A549 treated with Hydrocortisone at 1 μM for 4 hours (cell line): ENCODE measurements around the gene STEAP2. TPM values are rescaled to one million over a fixed set of nuclear protein-coding genes. Genes with fewer than 3 reads are reported as not detected.

ENCODE experiments used
- total RNA-seq: library from RNA; stranded (reverse); fragments of 200-300 nt; extraction: Qiagen RNA extraction; gene quantifications from 5 replicates; pipeline ENCODE4 v1.2.3, GENCODE V29; 2022

Gene STEAP2
- 3.0 to 4.9 TPM (median 4.4 TPM) in 5 replicates for total RNA-seq

DNA sequence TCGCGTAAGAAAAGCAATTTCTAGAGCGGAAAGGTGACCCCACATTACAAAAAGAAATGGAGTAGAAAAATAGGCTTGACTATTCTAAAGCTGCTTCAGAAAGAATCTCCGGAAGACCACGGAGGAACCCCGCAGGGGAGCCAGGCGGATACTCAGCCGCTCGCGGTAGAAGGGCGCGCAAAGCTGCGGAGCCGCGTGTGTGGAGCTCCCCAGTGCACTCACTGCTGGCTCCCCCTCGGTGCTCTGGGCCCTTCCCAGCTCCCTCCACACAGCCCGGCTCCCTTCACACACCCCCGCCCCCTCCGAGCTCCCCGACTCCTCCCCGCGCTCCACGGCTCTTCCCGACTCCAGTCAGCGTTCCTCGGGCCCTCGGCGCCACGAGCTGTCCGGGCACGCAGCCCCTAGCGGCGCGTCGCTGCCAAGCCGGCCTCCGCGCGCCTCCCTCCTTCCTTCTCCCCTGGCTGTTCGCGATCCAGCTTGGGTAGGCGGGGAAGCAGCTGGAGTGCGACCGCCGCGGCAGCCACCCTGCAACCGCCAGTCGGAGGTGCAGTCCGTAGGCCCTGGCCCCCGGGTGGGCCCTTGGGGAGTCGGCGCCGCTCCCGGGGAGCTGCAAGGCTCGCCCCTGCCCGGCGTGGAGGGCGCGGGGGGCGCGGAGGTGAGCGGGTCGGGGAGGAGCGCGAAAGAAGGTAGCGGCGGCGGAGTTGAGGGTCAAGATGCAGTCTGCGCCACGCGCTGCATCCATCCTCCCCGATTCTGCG lies at the start of gene STEAP2:
Gene STEAP2 (plus strand): TSS at position 350 of the 758 bp plus-strand sequence. CDS start 13,343 bp downstream, outside the sequence.

DNA sequence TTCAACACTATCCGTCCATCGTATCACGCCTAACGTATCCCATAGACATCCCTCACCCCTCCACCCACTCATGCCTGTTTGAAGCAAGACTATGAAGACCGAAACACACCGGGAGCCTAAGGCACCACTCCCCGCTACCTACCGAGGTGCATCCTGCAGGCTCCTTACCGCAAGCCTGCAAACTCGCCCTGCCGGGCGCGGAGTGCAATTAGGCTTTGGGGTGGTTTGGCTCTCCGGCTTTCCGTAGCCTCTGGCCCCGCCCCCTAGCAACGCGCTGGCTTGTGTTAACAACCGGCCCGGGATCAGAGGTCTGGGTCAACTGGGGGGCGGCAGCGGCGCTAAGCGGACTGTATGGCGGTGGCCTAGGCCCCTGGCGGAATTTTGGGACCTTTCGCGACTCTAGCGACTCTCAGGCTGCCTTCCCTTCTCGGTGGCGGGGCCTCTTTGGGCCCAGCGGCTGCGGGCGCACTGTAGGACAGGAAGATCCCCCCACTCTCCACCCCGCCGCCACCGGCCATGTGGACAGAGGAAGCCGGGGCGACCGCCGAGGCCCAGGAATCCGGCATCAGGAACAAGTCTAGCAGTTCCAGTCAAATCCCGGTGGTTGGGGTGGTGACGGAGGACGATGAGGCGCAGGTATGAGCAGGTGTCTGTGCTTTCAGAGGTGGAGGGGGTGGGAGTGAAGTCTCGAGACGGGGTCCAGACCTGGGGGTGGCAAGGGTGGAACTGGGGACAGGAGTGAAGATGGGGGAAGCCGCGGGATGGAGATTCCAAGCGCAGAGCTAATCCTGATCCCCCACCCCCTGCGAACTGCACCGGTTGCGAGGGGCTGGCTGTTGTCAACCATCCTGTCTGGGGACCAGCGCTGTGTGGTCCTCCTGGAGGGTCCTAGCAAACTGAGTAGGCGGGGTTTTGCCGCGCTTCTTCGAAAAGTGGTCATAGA lies 33.6 kb downstream of the STEAP2 start, which contains the start of gene CFAP69:
Gene CFAP69 (plus strand): TSS at position 266 of the 943 bp plus-strand sequence. CDS start 251 bp downstream, at position 517.

Other genes with a start within 250 kb of the STEAP2 start
- 14.6 to 17.1 TPM (median 16.1 TPM) in 5 replicates for gene STEAP1, start 57.3 kb upstream of the STEAP2 start, total RNA-seq
- 1.4 to 2.0 TPM (median 1.7 TPM) in 5 replicates for gene CFAP69, start 33.4 kb downstream of the STEAP2 start, total RNA-seq
- gene FAM237B, start 109.6 kb downstream of the STEAP2 start, total RNA-seq = 0.02 to 0.06 TPM (median 0.03 TPM) in 4 of 5 replicates, not detected in the other
- 22.8 to 30.5 TPM (median 26.4 TPM) in 5 replicates for gene GTPBP10, start 135.0 kb downstream of the STEAP2 start, total RNA-seq
- gene CLDN12, start 191.7 kb downstream of the STEAP2 start, total RNA-seq = 24.9 to 38.0 TPM (median 34.2 TPM) in 5 replicates